Heart left ventricle (tissue), 13 donors: Measurements from ENCODE around the gene A1BG.

Source experiments
- CTCF ChIP-seq, 12 donors: fragments of 200-600 bp; sonication (generic) in 4 of 12; IDR thresholded peaks; one replicate each; pipeline versions ENCODE4 v1.5.0 to v1.8.0; 2018 to 2022; ENCODE audit warnings: antibody characterized with exemption in 12 of 12, mild to moderate bottlenecking in 5 of 12
- POLR2A ChIP-seq, 2 donors: fragments of 450-650 bp; IDR thresholded peaks; one replicate each; pipeline ENCODE4 v1.6.1; 2017; ENCODE audit warnings: antibody characterized with exemption in 2 of 2, mild to moderate bottlenecking in 2 of 2, moderate library complexity in 2 of 2
- donor health status: ischemic (EF 13 %, LVEDD 7.1; RV severe dilation, severe dysfunction).
- donor health status: DM: no; HTN: yes; CAD: no.
- donor health status: DM: no; HTN: no; CAD: no.
- donor health status: ischemic (EF 25% LVEDD 6.9; RV normal size, moderate dysfunction).
- donor health status: ischemic (EF 25% LVEDD 5.7; RV mildly dilated, moderate dysfunction).
- donor health status: ischemic (EF 35%, LVEDD 5.7; RV mildly dilated, moderate dysfunction).
- donor health status: nonischemic (EF 11% LVEDD 7.7; RV severe dilation, severe dysfunction).
- donor health status: DM: yes; HTN: yes; CAD: no.
- donor health status: PGD.
- donor health status: ischemic (EF 29% LVEDD 5.4; RV normal size, mild dysfunction).
- donor health status: nonischemic (EF 23%, LVEDD 6.1; RV moderate dilation, normal function).

- TF ChIP-seq POLR2A (IDR thresholded peaks at IDR 0.05) (no peak), CTCF (IDR thresholded peaks at IDR 0.05) (no peak)
Observed at GRCh38 chr19:58334691-58335249, 18.5 kb downstream of the A1BG start.
